B cell (primary cell): ENCODE data around the gene CD34.

ENCODE experiments used
- EZH2 ChIP-seq: IDR thresholded peaks from 2 replicates; pipeline ENCODE4 v1.6.1; 2012; ENCODE audit warnings: borderline replicate concordance, low read depth, mild to moderate bottlenecking, moderate library complexity, low read length; ENCODE audit not compliant: insufficient read depth, poor library complexity, severe bottlenecking
- TF ChIP-seq, protein P1 (sequence below): fragments of 200-600 bp; IDR thresholded peaks from one replicate; pipeline ENCODE4 v1.8.0; 2022; ENCODE audit warnings: antibody characterized with exemption, mild to moderate bottlenecking

GRCh38 chr1:207866471-207867135 is 44.3 kb downstream of the CD34 start:
- TF ChIP-seq, protein P1, sequence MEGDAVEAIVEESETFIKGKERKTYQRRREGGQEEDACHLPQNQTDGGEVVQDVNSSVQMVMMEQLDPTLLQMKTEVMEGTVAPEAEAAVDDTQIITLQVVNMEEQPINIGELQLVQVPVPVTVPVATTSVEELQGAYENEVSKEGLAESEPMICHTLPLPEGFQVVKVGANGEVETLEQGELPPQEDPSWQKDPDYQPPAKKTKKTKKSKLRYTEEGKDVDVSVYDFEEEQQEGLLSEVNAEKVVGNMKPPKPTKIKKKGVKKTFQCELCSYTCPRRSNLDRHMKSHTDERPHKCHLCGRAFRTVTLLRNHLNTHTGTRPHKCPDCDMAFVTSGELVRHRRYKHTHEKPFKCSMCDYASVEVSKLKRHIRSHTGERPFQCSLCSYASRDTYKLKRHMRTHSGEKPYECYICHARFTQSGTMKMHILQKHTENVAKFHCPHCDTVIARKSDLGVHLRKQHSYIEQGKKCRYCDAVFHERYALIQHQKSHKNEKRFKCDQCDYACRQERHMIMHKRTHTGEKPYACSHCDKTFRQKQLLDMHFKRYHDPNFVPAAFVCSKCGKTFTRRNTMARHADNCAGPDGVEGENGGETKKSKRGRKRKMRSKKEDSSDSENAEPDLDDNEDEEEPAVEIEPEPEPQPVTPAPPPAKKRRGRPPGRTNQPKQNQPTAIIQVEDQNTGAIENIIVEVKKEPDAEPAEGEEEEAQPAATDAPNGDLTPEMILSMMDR: no peak
- no peak for TF ChIP-seq EZH2
